Aorta (tissue), 5 donors: Measurements from ENCODE around the gene L1TD1. TPM values are rescaled to one million over a fixed set of nuclear protein-coding genes. Genes with fewer than 3 reads are reported as not detected.
"Not testable (repeated sequence)": the region's sequence is repeated elsewhere in the genome, so short reads cannot be mapped to it uniquely, and the experiment has no call there.

Experiments
- ATAC-seq: fragments of 200-7000 bp; cut with Tn5 transposase; one replicate; pipeline ENCODE4 v1.9.1; 2022; ENCODE audit warnings: moderate library complexity; ENCODE audit not compliant: low FRiP score
- DNase-seq, 2 donors: peaks; one replicate each; pipeline ENCODE4 v3.0.0-alpha.2; 2020
- H3K27ac ChIP-seq, 2 donors: one replicate each; pipeline ENCODE4 v1.5.1; 2013; ENCODE audit warnings: low read length in 2 of 2, mild to moderate bottlenecking in 2 of 2, moderate library complexity in 2 of 2, control low read depth in 1 of 2, inconsistent platforms in 1 of 2, low read depth in 1 of 2
- H3K27me3 ChIP-seq, 2 donors: one replicate each; pipeline ENCODE4 v1.6.1; 2013; ENCODE audit warnings: control low read depth in 1 of 2, low read length in 1 of 2, mild to moderate bottlenecking in 1 of 2, moderate library complexity in 1 of 2; ENCODE audit not compliant: insufficient read depth in 2 of 2, control insufficient read depth in 1 of 2
- H3K36me3 ChIP-seq, 2 donors: one replicate each; pipeline ENCODE4 v1.6.1; 2013; ENCODE audit warnings: control low read depth in 1 of 2, low read length in 1 of 2, mild to moderate bottlenecking in 1 of 2; ENCODE audit not compliant: insufficient read depth in 2 of 2, control insufficient read depth in 1 of 2
- H3K4me1 ChIP-seq, 2 donors: one replicate each; pipeline ENCODE4 v1.6.1; 2013; ENCODE audit warnings: low read length in 2 of 2, control low read depth in 1 of 2, mild to moderate bottlenecking in 1 of 2, moderate library complexity in 1 of 2; ENCODE audit not compliant: insufficient read depth in 2 of 2, control insufficient read depth in 1 of 2
- H3K4me3 ChIP-seq, 2 donors: one replicate each; pipeline ENCODE4 v1.5.1; 2013; ENCODE audit warnings: low read length in 2 of 2, control low read depth in 1 of 2, mild to moderate bottlenecking in 1 of 2
- H3K9me3 ChIP-seq: one replicate; pipeline ENCODE4 v1.6.1; 2013; ENCODE audit warnings: mild to moderate bottlenecking, low read length; ENCODE audit not compliant: control insufficient read depth
- WGBS, 2 donors: extraction: QIAGEN DNeasy Blood & Tissue Kit; methylation state at CpG; one replicate each; pipeline ENCODE4 v1.1.7; 2013; 5-methylcytosine and 5-hydroxymethylcytosine counted together
- intact Hi-C, 2 donors: fragments of 100-400 bp; cut with DNase I; formaldehyde crosslinking; loops; one replicate each; pipeline versions ENCODE4 v1.14.2 to v1.15.0; 2022
- polyA plus RNA-seq, 2 donors: library from polyadenylated mRNA; stranded (reverse); fragments of 200-250 nt; gene quantifications; one replicate each; pipeline ENCODE4 v1.2.3, GENCODE V29; 2013
- total RNA-seq, 2 donors: library from RNA; stranded (reverse); fragmentation: NEBNext Ultra II Directional; extraction: Animal tissue kit (Norgen Biotek cat#: 25700); gene quantifications; one replicate each; pipeline ENCODE4 v1.2.1, GENCODE V29; 2021
- donor health status: healthy with polysubstance abuse.
- donor health status: Bipolar disorder and iron deficiency.
- donor health status: DM: no; HTN: no; CAD: no.
- donor health status: DM: no; HTN: no; CAD: no.
- donor health status: DM: yes; HTN: yes; CAD: no.

The L1TD1 gene
- total and polyA plus RNA-seq, 4 donors, result 0.10 to 0.84 (median 0.68) TPM; not detected in 1

GRCh38 chr1:62178372-62178771 lies 16.3 kb upstream of the L1TD1 start:
- 89 to 94% methylated on average over 7 of the region's 7 CpGs for WGBS, 2 donors
- DNase-seq (no peak), ATAC-seq (no peak)
- H3K4me1 ChIP-seq, result no peaks in the 10 kb centered on the region
- intact Hi-C loops, result loop anchor here in 1 of 2 donors (5.0 kb wide), 1 partner anchor 229 kb away; no protein-coding TSS in a partner anchor
- H3K9me3 ChIP-seq, result no peaks in the 10 kb centered on the region
- H3K36me3 ChIP-seq, result no peaks in the 10 kb centered on the region
- H3K27me3 ChIP-seq, result peaks cover 0 to 2% of the 10 kb centered on the region in 2 donors
- H3K4me3 ChIP-seq, result no peak overlapping the region
- no peak overlapping the region for H3K27ac ChIP-seq

- H3K27me3 ChIP-seq, intact Hi-C loops, H3K9me3 ChIP-seq, H3K4me1 ChIP-seq, H3K36me3 ChIP-seq, H3K27ac ChIP-seq, H3K4me3 ChIP-seq, DNase-seq, ATAC-seq: not testable (repeated sequence)
- WGBS, 2 donors, result 91 to 92% methylated on average over 4 of the region's 4 CpGs
Measured at GRCh38 chr1:62180054-62180453, 14.6 kb upstream of the L1TD1 start.

- no peak overlapping the region for H3K27ac ChIP-seq
- H3K27me3 ChIP-seq, result peaks cover 0 to 2% of the 10 kb centered on the region in 2 donors
- 56 to 61% methylated on average over 6 of the region's 6 CpGs for WGBS, 2 donors
- H3K4me3 ChIP-seq, result no peak overlapping the region
- DNase-seq, result no peak
- H3K36me3 ChIP-seq, result no peaks in the 10 kb centered on the region
- intact Hi-C loops, result no loop called here
- no peaks in the 10 kb centered on the region for H3K4me1 ChIP-seq
- no peak for ATAC-seq
- no peaks in the 10 kb centered on the region for H3K9me3 ChIP-seq
Measured at GRCh38 chr1:62180639-62181038, 14.0 kb upstream of the L1TD1 start.

DNA sequence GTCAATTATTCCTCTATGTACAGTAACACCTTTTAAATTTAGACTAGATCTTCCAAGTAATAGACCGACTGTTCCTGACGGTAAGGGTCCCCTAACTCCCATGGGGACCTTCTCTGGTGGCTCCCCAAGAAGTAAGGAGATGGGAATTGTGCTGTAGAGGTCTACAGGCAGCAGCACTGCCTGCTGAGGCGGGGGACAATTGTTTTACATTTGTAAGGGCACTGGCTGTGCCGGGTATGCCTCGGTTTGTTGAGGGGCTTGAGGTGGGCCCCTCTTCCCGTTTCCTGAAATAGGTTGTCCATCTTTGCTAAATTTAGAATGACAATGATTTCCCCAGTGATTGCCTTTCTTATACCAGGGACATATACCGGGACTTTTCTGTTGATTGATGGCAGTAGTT lies 13.1 kb upstream of the L1TD1 start:
- no peaks in the 10 kb centered on the region for H3K9me3 ChIP-seq
- peaks cover 0 to 2% of the 10 kb centered on the region in 2 donors for H3K27me3 ChIP-seq
- no peak overlapping the region for H3K27ac ChIP-seq
- intact Hi-C loops, result no loop called here
- H3K4me1 ChIP-seq, result no peaks in the 10 kb centered on the region
- no peaks in the 10 kb centered on the region for H3K36me3 ChIP-seq
- H3K4me3 ChIP-seq, result no peak overlapping the region
- 73% methylated on average over 7 of the region's 7 CpGs for whole genome bisulfite sequencing, 2 donors
- ATAC-seq (no peak), DNase-seq (no peak)

DNA sequence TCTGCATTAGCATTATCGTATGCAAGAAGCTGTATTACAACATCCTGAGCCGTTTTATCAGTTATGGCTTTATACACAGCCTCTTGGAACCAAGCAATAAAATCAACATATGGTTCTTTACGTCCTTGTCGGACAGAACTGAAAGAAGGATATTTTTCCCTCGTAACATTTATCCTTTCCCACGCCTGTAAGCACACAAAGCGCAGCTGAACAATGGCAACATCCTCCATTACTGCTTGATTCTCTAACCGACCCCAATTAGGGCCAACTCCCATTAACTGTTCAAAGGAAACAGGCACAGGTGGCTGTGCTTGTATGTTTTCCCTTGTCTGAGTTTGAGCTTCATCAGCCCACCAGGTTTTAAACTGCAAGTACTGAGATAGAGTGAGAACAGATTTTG lies 12.5 kb upstream of the L1TD1 start:
- H3K27ac ChIP-seq, H3K4me1 ChIP-seq, H3K9me3 ChIP-seq, DNase-seq, intact Hi-C loops, H3K27me3 ChIP-seq, ATAC-seq, H3K4me3 ChIP-seq, H3K36me3 ChIP-seq: not testable (repeated sequence)
- WGBS, 2 donors, result 78 to 79% methylated on average over 8 of the region's 8 CpGs

DNA sequence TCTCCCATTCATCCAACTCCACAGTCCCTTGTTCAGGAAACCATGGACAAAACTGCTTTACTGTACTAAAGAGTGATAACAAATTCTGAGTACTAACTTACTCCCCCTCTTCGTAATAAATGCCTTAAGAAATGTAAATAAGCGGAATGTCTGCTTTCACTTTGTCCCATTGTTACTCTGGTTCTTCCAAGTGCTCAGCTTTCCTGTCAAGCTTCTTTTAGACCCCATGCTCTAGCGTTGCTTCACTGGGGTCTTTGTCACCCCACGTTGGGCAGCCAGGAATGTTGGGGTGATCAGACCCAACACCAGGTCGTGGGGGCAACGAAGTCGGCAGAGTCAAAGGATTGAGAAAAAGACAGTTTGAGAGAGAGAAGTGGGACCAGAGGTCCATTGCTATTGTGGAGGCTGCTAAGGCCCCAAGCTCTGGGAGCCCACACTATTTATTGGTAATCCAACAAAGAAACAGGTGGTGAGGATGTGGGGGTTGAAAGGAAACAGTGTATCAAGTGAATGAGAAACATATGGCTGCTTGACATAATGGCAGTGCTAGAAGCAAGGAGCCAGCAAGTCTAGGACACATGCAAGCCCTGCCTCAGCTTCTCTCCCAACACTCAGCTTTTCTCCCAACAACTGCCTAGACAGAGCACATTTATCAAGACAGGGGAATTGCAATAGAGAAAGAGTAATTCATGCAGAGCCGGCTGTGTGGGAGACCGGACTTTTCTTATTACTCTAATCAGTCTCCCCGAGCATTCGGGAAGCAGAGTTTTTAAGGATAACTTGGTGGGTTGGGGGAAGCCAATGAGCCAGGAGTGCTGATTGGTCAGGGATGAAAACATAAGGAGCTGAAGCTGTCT lies 11.3 kb upstream of the L1TD1 start:
- ATAC-seq, H3K27me3 ChIP-seq, intact Hi-C loops, H3K4me1 ChIP-seq, H3K9me3 ChIP-seq, DNase-seq, H3K27ac ChIP-seq, H3K4me3 ChIP-seq, H3K36me3 ChIP-seq: not testable (repeated sequence)
- 65 to 76% methylated on average over 11 of the region's 11 CpGs for WGBS, 2 donors

DNA sequence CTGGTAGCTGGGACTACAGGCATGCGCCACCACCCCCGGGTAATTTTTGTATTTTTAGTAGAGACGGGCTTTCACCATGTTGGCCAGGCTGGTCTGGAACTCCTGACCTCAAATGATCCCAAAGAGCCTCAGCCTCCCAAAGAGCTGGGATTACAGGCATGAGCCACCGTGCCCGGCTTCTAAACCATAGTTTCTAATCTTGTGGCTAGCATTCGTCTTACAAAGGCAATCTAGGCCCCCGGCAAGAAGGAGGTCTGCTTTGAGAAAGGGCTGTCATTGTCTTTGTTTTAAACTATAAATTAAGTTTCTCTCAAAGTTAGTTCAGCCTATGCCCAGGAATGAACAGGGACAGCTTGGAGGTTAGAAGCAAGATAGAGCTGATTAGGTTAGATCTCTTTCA lies 10.3 kb upstream of the L1TD1 start:
- Histone ChIP-seq H3K36me3 (no peaks in the 10 kb centered on the region), H3K27ac (no peak overlapping the region), H3K9me3 (no peaks in the 10 kb centered on the region), H3K4me3 (no peak overlapping the region), H3K4me1 (no peaks in the 10 kb centered on the region), H3K27me3 (no peaks in the 10 kb centered on the region)
- WGBS, 2 donors, result 86 to 88% methylated on average over 7 of the region's 7 CpGs
- intact Hi-C loops, result no loop called here
- DNase-seq, result no peak
- ATAC-seq, result no peak

GRCh38 chr1:62185233-62185632 lies 9.4 kb upstream of the L1TD1 start:
- ATAC-seq, H3K27me3 ChIP-seq, H3K9me3 ChIP-seq, H3K4me1 ChIP-seq, H3K36me3 ChIP-seq, H3K4me3 ChIP-seq, intact Hi-C loops, H3K27ac ChIP-seq, DNase-seq: not testable (repeated sequence)
- 93 to 95% methylated on average over 6 of the region's 6 CpGs for WGBS, 2 donors

DNA sequence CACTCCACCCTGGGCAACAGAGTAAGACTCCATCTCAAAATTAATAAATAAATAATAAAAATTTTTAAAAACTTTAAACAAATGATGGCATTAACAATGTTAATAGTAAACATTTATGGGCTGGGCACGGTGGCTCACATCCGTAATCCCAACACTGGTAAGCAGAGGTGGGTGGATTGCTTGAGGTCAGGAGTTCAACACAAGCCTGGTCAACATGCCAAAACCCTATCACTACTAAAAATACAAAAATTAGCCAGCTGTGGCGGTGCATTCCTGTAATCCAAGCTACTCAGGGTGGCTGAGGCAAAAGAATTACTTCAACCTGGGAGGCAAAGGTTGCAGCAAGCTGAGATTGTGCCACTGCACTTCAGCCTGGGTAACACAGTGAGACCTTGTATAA lies 9.0 kb upstream of the L1TD1 start:
- no peak overlapping the region for H3K4me3 ChIP-seq
- no peaks in the 10 kb centered on the region for H3K4me1 ChIP-seq
- WGBS, 2 donors, result 82 to 83% methylated on average over 3 of the region's 3 CpGs
- intact Hi-C loops, result no loop called here
- DNase-seq, result no peak
- no peaks in the 10 kb centered on the region for H3K27me3 ChIP-seq
- H3K27ac ChIP-seq, result no peak overlapping the region
- ATAC-seq, result no peak
- no peaks in the 10 kb centered on the region for H3K9me3 ChIP-seq
- H3K36me3 ChIP-seq, result no peaks in the 10 kb centered on the region
